IMR-90 (cell line): Measurements from ENCODE around the gene PACS1. TPM values are rescaled to one million over a fixed set of nuclear protein-coding genes. Genes with fewer than 3 reads are reported as not detected.

Experiments
- ATAC-seq: fragments of 200-7000 bp; cut with Tn5 transposase; 2 replicates; pipeline ENCODE4 v1.9.1; 2020; ENCODE audit warnings: low read depth, mild to moderate bottlenecking, moderate library complexity
- BruUV-seq: library from RNA; stranded (reverse); fragments of 400-500 nt; replicated peaks from 2 replicates; lab custom pipeline; 2021; lab: Mats Ljungman, UMichigan
- CTCF ChIA-PET: fragments of 300-600 bp; formaldehyde crosslinking; extraction: SDS; loops from one replicate; lab custom pipeline; 2021; ENCODE audit warnings: antibody characterized with exemption; lab: Yijun Ruan, JAX
- POLR2A ChIA-PET: fragments of 300-600 bp; sonication (Branson Sonifier 250); formaldehyde crosslinking; loops from one replicate; lab custom pipeline; 2022; ENCODE audit warnings: antibody characterized with exemption; ENCODE audit not compliant: unreplicated experiment; lab: Charles Lee
- DNase-seq: peaks from one replicate; pipeline ENCODE4 v3.0.0; 2013
- H2AFZ ChIP-seq: replicated peaks from 2 replicates; pipeline ENCODE3; 2013; ENCODE audit warnings: low read length, mild to moderate bottlenecking; ENCODE audit not compliant: poor library complexity
- H2AK5ac ChIP-seq: 2 replicates; pipeline ENCODE4 v1.6.1; 2013; ENCODE audit warnings: low read depth, low read length, inconsistent platforms
- H2AK9ac ChIP-seq: replicated peaks from 2 replicates; pipeline ENCODE3; 2013; ENCODE audit warnings: mild to moderate bottlenecking, low read depth, low read length, moderate library complexity; ENCODE audit not compliant: poor library complexity
- H2BK120ac ChIP-seq: 2 replicates; pipeline ENCODE4 v1.6.1; 2013; ENCODE audit warnings: low read depth, low read length, inconsistent platforms
- H2BK15ac ChIP-seq: 3 replicates; pipeline ENCODE4 v1.6.1; 2013; ENCODE audit warnings: low read depth, low read length, inconsistent platforms
- H2BK20ac ChIP-seq: 2 replicates; pipeline ENCODE4 v1.6.1; 2013; ENCODE audit warnings: low read depth, mild to moderate bottlenecking, inconsistent platforms, low read length, moderate library complexity
- H2BK5ac ChIP-seq: 2 replicates; pipeline ENCODE4 v1.6.1; 2013; ENCODE audit warnings: mild to moderate bottlenecking, low read depth, low read length, inconsistent platforms; ENCODE audit not compliant: poor library complexity, severe bottlenecking
- H3K14ac ChIP-seq: replicated peaks from 2 replicates; pipeline ENCODE4 v1.6.1; 2013; ENCODE audit warnings: low read depth, low read length, inconsistent platforms
- H3K18ac ChIP-seq: 2 replicates; pipeline ENCODE4 v1.6.1; 2013; ENCODE audit warnings: low read depth, low read length, control low read depth
- H3K23ac ChIP-seq: 2 replicates; pipeline ENCODE4 v1.6.1; 2013; ENCODE audit warnings: low read depth, low read length, inconsistent platforms
- H3K27ac ChIP-seq: 2 replicates; pipeline ENCODE4 v1.5.1; 2013; ENCODE audit warnings: mild to moderate bottlenecking, control low read depth, low read length; ENCODE audit not compliant: insufficient read depth
- H3K27me3 ChIP-seq: 2 replicates; pipeline ENCODE4 v1.6.1; 2013; ENCODE audit warnings: low read length; ENCODE audit not compliant: control insufficient read depth, insufficient read depth
- H3K36me3 ChIP-seq: 2 replicates; pipeline ENCODE4 v1.6.1; 2013; ENCODE audit warnings: low read length, mixed read lengths; ENCODE audit not compliant: control insufficient read depth, insufficient read depth
- H3K4ac ChIP-seq: 2 replicates; pipeline ENCODE4 v1.6.1; 2013; ENCODE audit warnings: low read depth, low read length, inconsistent platforms
- H3K4me1 ChIP-seq: 2 replicates; pipeline ENCODE4 v1.6.1; 2013; ENCODE audit warnings: low read length, mixed read lengths; ENCODE audit not compliant: control insufficient read depth, insufficient read depth
- H3K4me2 ChIP-seq: 2 replicates; pipeline ENCODE4 v1.6.1; 2013; ENCODE audit warnings: low read depth, mild to moderate bottlenecking, control low read depth, low read length, moderate library complexity
- H3K4me3 ChIP-seq: 2 replicates; pipeline ENCODE4 v1.5.1; 2013; ENCODE audit warnings: low read depth, mild to moderate bottlenecking, control low read depth, low read length, moderate library complexity; ENCODE audit not compliant: insufficient read depth
- H3K56ac ChIP-seq: 2 replicates; pipeline ENCODE4 v1.6.1; 2013; ENCODE audit warnings: low read length, inconsistent platforms; ENCODE audit not compliant: insufficient read depth; ENCODE audit errors: extremely low read depth
- H3K79me1 ChIP-seq, 2 experiments: 2 replicates each; pipeline ENCODE4 v1.6.1; 2013; ENCODE audit warnings: low read length in 2 of 2, inconsistent platforms in 1 of 2, low read depth in 1 of 2
- H3K9ac ChIP-seq: 2 replicates; pipeline ENCODE4 v1.6.1; 2013; ENCODE audit warnings: low read depth, low read length, control low read depth
- H3K9me1 ChIP-seq: 2 replicates; pipeline ENCODE4 v1.6.1; 2013; ENCODE audit warnings: low read length, inconsistent platforms; ENCODE audit not compliant: insufficient read depth
- H3K9me3 ChIP-seq: 2 replicates; pipeline ENCODE4 v1.6.1; 2013; ENCODE audit warnings: low read length; ENCODE audit not compliant: control insufficient read depth, insufficient read depth
- H4K20me1 ChIP-seq: 2 replicates; pipeline ENCODE4 v1.6.1; 2013; ENCODE audit warnings: low read length, inconsistent platforms; ENCODE audit not compliant: insufficient read depth
- H4K5ac ChIP-seq: 2 replicates; pipeline ENCODE4 v1.6.1; 2013; ENCODE audit warnings: mild to moderate bottlenecking, low read depth, low read length, control low read depth
- H4K8ac ChIP-seq, 2 experiments: 2 replicates each; pipeline ENCODE4 v1.6.1; 2013; ENCODE audit warnings: low read depth in 2 of 2, low read length in 2 of 2, control low read depth in 1 of 2, inconsistent platforms in 1 of 2
- H4K91ac ChIP-seq: 2 replicates; pipeline ENCODE4 v1.6.1; 2013; ENCODE audit warnings: low read depth, low read length, inconsistent platforms; ENCODE audit not compliant: insufficient read depth
- BHLHE40 ChIP-seq: fragments of 150-350 bp; IDR thresholded peaks from 2 replicates; pipeline ENCODE4 v1.6.1; 2016; ENCODE audit warnings: mild to moderate bottlenecking, low read depth, low read length
- CEBPB ChIP-seq: IDR thresholded peaks from 2 replicates; pipeline ENCODE4 v1.6.1; 2012; ENCODE audit warnings: low read depth, low read length, improper control_type of control experiment
- CHD1 ChIP-seq: IDR thresholded peaks from 2 replicates; pipeline ENCODE4 v1.6.1; 2012; ENCODE audit warnings: low read depth, low read length, improper control_type of control experiment
- CTCF ChIP-seq: conservative IDR thresholded peaks from 2 replicates; pipeline ENCODE4 v1.5.1; 2012; ENCODE audit warnings: mild to moderate bottlenecking, low read depth, low read length, improper control_type of control experiment
- ELK1 ChIP-seq: fragments of 150-350 bp; IDR thresholded peaks from 2 replicates; pipeline ENCODE4 v1.6.1; 2016; ENCODE audit warnings: low read depth, mild to moderate bottlenecking, low read length, moderate library complexity, borderline replicate concordance
- MAFK ChIP-seq: IDR thresholded peaks from 2 replicates; pipeline ENCODE4 v1.6.1; 2012; ENCODE audit warnings: low read depth, low read length, improper control_type of control experiment
- MAZ ChIP-seq: IDR thresholded peaks from 2 replicates; pipeline ENCODE4 v1.6.1; 2012; ENCODE audit warnings: low read depth, mild to moderate bottlenecking, low read length, improper control_type of control experiment, moderate library complexity, borderline replicate concordance
- MXI1 ChIP-seq: IDR thresholded peaks from 2 replicates; pipeline ENCODE4 v1.6.1; 2012; ENCODE audit warnings: low read depth, mild to moderate bottlenecking, low read length, moderate library complexity, borderline replicate concordance
- NFE2L2 ChIP-seq: fragments of 150-350 bp; IDR thresholded peaks from 2 replicates; pipeline ENCODE4 v1.6.1; 2016; ENCODE audit warnings: low read depth, mild to moderate bottlenecking, low read length
- POLR2A ChIP-seq: IDR thresholded peaks from 2 replicates; pipeline ENCODE4 v1.6.1; 2012; ENCODE audit warnings: mild to moderate bottlenecking, low read depth, low read length
- RAD21 ChIP-seq: IDR thresholded peaks from 2 replicates; pipeline ENCODE4 v1.6.1; 2012; ENCODE audit warnings: low read length, improper control_type of control experiment
- RCOR1 ChIP-seq: IDR thresholded peaks from 2 replicates; pipeline ENCODE4 v1.6.1; 2012; ENCODE audit warnings: mild to moderate bottlenecking, low read length, improper control_type of control experiment; ENCODE audit not compliant: insufficient replicate concordance
- SMC3 ChIP-seq: fragments of 150-350 bp; IDR thresholded peaks from 2 replicates; pipeline ENCODE4 v1.6.1; 2016; ENCODE audit warnings: low read depth, mild to moderate bottlenecking, antibody characterized with exemption, low read length, moderate library complexity
- USF2 ChIP-seq: fragments of 150-350 bp; IDR thresholded peaks from 2 replicates; pipeline ENCODE4 v1.6.1; 2017; ENCODE audit warnings: mild to moderate bottlenecking, antibody characterized with exemption, low read length, low read depth
- WGBS, 2 experiments: methylation state at CpG; one replicate each; pipeline versions ENCODE4 v1.1.5 to v1.1.7; 2013; ENCODE audit warnings: missing lambda C conversion rate in 2 of 2; ENCODE audit not compliant: insufficient read length in 1 of 2; ENCODE audit errors: extremely low coverage in 2 of 2; 5-methylcytosine and 5-hydroxymethylcytosine counted together
- dilution Hi-C: fragments of 300-500 bp; cut with HindIII; formaldehyde crosslinking; loops from one replicate; pipeline ENCODE4 v1.14.3; 2018; ENCODE audit warnings: low sequenced_read_pairs; ENCODE audit not compliant: unreplicated experiment
- in situ Hi-C: fragments of 300-500 bp; cut with MboI; formaldehyde crosslinking; loops from 3 replicates; pipeline ENCODE4 v1.14.3; 2019; ENCODE audit warnings: low sequenced_read_pairs, inconsistent platforms, mixed read lengths
- intact Hi-C: fragments of 100-400 bp; cut with micrococcal nuclease; formaldehyde crosslinking; loops from 2 replicates; pipeline ENCODE4 v1.10.0; 2022
- polyA plus RNA-seq, 3 experiments: library from polyadenylated mRNA; depleted of rRNA; stranded (reverse); fragments of >200 nt; gene quantifications; 2 replicates each; pipeline ENCODE4 v1.2.3, GENCODE V29; 2012; ENCODE audit warnings: low replicate concordance in 1 of 3
- total RNA-seq: library from RNA; depleted of rRNA; stranded (reverse); fragments of >200 nt; gene quantifications from 2 replicates; pipeline ENCODE4 v1.2.3, GENCODE V29; 2012

Gene PACS1
- total and polyA plus RNA-seq, 2 of the 4 experiments (the other 2 are of a cell fraction) = 7.3 to 32.0 TPM

- WGBS, 2 experiments = 88% methylated on average over 3 of the region's 20 CpGs; no CpG with 5 or more reads in 1 of the 2 experiments
- no peak for TF ChIP-seq POLR2A
- no peak for TF ChIP-seq BHLHE40
- TF ChIP-seq SMC3 = no peak
- TF ChIP-seq MAZ = no peak
- TF ChIP-seq MAFK = no peak
- no peak for TF ChIP-seq RCOR1
- no peak for TF ChIP-seq ELK1
- TF ChIP-seq CTCF = no peak
- no peak for TF ChIP-seq RAD21
- no peak for TF ChIP-seq MXI1
- no peak for TF ChIP-seq NFE2L2
- no peak for TF ChIP-seq CHD1
- no peak for TF ChIP-seq CEBPB
- TF ChIP-seq USF2 = no peak
- no peak overlapping the region for H3K4me2 ChIP-seq
- in situ Hi-C loops = no loop called here
- no peak overlapping the region for H3K56ac ChIP-seq
- H3K4ac ChIP-seq = no peak overlapping the region
- H4K91ac ChIP-seq = no peak overlapping the region
- H3K4me3 ChIP-seq = no peak overlapping the region
- peaks cover 16% of the 10 kb centered on the region; the same call in 1 of the 2 replicates for H3K36me3 ChIP-seq
- H4K8ac ChIP-seq = no peak overlapping the region
- H4K20me1 ChIP-seq = peaks cover 36% of the 10 kb centered on the region
- BruUV-seq = no TSS peak
- no peak overlapping the region for H3K9ac ChIP-seq
- no peak overlapping the region for H2BK120ac ChIP-seq
- no peak overlapping the region for H2BK20ac ChIP-seq
- POLR2A ChIA-PET = no interaction called here
- H3K27ac ChIP-seq = no peak overlapping the region
- no peak; the same call in 1 of the 2 replicates for ATAC-seq
- H3K27me3 ChIP-seq = no peaks in the 10 kb centered on the region; the same call in 1 of the 2 replicates
- H2AK9ac ChIP-seq = peak overlapping the region; percentile 92
- CTCF ChIA-PET = interaction anchor here (0.9 to 1.4 kb wide), 4 partner anchors 9 to 24 kb away, joined by 3 to 5 read pairs (median 3); partner anchors contain the start of gene RAB1B
- no peaks in the 10 kb centered on the region for H3K9me3 ChIP-seq
- H4K5ac ChIP-seq = no peak overlapping the region
- H2BK5ac ChIP-seq = no peak overlapping the region
- intact Hi-C loops = loop anchor here (1.0 kb wide), 1 partner anchor 54 kb away; the partner anchor contains the start of gene RIN1
- H3K79me1 ChIP-seq = peaks cover 9 to 28% of the 10 kb centered on the region in 2 experiments; a peak in 3 of 4 replicates
- no peak overlapping the region for H2BK15ac ChIP-seq
- no peak for DNase-seq
- H3K14ac ChIP-seq = no peak overlapping the region
- dilution Hi-C loops = no loop called here
- no peak overlapping the region for H3K23ac ChIP-seq
- peaks cover 5% of the 10 kb centered on the region; the same call in 1 of the 2 replicates for H3K4me1 ChIP-seq
- no peak overlapping the region for H2AFZ ChIP-seq
- H2AK5ac ChIP-seq = 0 out of 2 replicates have a peak overlapping the region, but pooled peaks have one; percentile 46
- H3K9me1 ChIP-seq = peaks cover 9% of the 10 kb centered on the region; the same call in 1 of the 2 replicates
- H3K18ac ChIP-seq = no peak overlapping the region
Measured at GRCh38 chr11:66281776-66282467, 211.8 kb downstream of the PACS1 start.
